GM18519 (cell line): Measurements from ENCODE around the gene SLAMF1.

ENCODE experiments used
- ATAC-seq: cut with Tn5 transposase; IDR thresholded peaks from one replicate; pipeline ENCODE4 v1.9.1; 2021; ENCODE audit warnings: mild to moderate bottlenecking, moderate library complexity; ENCODE audit not compliant: unreplicated experiment, low FRiP score

SLAMF1 gene

DNA sequence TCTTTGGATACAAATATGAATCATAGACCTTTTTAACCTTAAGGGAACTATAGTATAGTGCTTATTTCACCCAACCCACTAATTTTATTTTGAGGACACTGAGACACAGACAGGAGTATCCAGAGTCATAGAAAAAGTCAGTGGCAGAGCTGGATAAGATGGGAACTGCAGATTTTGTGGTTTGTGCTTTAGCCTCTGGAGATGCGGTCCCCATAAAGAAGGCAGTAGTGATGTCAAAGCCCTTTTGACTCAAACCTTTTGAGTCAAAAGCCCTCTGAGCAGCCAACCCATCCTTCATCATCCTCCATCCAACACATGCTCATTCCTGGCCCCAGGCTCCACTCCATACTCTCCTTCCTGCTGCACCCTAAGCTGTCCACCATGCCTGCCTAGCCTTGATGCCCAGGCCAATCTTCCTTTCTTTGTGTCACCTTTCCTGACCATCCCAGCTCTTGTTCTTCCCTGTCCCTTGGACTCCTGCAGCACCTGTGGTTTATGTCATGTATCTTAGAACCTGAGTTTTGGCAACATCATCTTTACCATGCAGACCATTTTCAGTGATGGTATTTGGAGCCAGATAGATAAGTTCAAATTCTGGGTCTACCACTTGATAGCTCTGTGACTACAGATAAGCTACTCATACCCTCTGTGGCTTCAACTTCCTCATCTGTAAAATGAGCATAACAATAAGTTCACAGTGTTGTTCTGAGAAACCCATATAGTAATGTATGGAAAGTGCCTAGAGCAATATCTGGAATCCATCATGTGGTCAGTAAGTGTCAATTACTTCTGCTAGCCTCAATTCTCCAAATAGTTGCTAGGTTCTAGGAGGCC lies 20.1 kb downstream of the SLAMF1 start:
- ATAC-seq, result peak; percentile 22

DNA sequence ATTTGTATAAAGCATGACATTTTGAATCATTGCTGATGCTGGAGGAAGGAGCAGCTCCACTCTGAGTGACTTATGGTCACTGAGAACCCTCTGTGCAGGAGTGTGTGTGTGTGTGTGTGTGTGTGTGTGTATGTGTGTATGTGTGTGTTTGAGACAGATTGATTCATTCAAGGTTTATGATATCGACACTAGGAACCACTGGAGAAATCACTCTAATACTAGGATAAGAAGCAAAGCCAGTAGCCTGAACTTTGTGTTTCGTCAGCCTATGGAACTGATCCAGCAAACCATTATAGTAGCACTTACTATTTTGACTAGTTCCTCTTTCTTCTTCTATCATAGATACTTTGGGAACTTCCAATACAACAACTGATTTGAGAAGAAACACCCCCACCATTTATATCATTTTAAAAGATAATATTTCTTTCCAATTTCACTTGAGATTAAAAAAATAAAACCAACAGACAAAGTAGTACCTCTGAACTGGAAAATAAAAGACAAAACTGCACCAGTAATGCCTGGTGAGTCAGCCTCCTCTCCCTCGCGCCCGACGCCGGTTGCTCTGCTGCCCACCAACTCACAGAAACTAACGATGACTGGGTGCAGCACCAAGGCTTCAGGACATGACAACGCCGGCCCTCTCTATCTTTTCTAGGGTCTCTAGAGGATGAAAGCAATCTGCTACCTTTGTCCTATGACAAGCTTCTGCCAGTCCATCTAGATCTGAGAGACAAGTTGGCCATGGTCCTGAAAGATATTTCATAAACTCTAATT lies 20.9 kb downstream of the SLAMF1 start:
- ATAC-seq, result no peak

DNA sequence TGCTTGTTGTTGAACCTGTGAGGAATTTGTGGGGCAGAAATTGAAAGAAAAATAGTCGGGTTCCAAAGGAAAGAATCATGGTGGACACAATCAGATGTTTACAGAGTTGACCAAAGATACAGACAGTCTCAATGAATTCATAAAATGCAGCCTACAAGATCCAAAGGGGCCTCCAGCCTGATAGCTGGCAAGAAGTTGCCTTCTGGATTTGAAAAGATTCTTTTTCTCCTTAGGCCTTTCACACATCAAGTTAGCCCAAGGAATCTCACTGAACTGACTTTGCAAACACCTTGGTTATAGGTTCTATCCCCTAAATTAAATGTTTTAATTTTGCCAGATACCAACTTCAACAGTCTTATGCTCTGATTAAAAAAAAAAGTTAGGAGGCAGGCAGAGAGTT lies 21.5 kb downstream of the SLAMF1 start:
- ATAC-seq, result no peak

DNA sequence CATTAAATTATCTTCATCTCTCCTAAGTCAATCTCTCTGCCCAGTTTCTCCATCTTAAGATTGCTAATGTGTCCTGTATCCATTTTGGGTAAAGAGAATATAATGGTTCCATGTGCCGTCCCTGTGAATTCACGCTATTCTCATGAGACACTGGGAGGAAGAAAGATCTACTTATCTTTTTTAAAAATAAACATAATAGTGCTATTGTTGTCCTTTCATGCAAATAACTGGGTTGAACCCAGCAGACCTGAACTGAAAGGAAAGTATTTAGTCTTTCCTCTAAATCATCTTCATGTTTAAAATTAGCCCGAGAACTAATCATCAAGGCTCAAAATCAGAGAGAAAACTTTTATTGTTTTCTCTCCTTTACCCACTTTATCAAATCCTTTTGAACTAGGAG lies 22.4 kb downstream of the SLAMF1 start:
- ATAC-seq, result no peak

DNA sequence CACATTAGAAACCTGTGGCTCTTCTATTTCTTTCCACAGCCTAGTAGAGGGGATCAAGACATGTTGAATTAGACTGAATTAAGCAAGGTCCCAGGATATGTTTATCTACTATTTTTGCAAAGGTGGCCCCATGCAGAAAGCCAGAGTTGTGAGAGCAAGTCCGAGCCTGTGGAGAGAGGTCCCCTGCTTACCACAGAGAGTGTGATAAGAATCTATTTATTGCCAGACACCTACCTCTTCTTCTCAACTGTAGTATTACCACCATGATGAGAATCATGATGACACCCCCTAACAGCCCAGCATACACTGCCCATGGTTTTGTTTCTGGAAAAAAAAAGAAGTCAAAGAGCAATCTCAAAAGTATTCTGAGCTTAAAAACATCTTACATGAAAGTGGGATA lies 23.0 kb downstream of the SLAMF1 start:
- ATAC-seq, result no peak

DNA sequence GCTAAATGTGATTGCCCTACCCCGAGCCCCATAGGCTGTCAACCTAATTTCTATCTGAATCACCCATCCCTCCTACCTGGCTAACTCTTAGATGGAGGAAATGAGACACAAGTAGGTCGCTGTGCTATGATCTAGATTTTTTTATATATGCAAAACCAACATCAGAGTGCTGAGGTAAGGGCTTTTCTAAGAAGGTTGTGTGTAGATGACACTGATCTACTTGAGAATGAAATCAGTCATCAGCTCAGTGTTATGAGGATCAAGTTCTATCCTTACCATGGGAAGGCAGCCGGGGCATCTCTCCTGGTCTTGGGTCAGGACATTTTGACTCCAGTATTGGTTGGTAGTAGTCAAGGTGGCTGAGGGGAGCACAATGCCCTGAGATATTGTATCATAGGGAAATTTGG lies 23.6 kb downstream of the SLAMF1 start:
- no peak for ATAC-seq

DNA sequence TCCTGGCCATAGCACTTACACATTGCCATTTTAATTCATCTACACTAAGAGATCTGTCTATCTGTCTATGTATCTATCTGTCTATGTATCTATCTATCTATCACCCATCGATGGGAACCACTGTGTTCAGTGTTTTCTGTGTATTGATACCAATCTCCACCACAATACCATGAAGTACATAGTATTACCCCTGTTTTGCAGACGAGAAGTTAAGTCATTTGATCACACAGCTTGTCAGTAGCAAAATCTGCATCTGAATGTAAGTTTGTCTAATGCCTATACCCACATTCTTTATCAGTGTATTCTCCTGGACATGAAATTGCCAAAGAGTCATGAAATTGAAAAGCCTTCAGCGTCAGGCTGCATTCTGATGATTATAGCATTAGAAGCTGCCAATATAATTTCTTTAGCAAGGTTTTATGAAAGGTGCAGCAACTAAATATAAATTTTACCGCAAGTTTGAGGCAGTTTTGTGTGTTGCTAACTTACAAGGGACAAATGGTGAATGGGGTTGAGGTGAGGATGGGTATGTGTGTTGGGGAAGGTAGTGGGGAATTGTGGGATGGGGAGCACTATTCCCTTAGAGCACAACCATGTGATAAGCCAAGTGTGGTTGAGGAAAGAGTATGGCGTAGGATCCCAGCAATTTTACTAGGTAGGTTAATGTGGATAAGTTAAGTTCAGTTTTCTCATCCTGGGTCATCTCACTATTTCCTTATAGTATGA lies 24.2 kb downstream of the SLAMF1 start:
- ATAC-seq, result no peak

DNA sequence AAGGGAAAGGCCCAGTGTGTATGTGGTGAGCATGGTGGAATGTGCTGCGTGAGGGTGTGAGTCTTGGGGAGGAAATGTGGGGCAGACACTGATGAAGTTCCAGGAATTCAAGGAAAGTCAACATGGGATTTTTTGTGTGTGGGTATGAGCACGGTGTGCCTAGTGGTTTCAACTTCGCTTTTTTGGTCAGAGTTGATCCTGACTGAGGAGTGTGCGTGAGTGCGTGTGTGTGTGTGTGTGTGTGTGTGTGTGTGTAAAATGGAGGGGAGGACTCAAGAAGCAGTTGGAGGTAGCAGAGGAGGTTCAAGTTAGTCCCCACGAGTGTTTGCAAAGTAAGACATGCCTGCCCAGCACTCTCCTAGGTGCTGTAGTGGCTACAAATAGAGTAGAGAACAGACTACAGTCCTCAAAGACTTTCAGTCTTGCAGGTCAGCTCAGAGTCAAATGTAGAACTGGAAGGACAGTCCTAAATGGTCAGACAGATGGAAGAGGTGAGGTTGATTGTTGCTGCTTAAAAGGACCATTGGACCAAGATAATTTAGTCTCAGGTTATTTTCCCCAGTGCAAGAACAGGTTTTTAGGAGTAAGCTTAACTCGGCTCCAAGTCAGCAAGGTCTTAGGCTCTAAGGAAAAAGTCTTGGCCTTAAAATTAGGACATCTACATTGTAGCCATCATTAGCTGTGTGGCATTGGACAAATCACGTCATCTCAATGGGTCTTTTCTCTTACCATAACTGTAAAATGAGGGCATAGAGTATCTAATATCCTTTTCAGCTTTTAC lies 25.0 kb downstream of the SLAMF1 start:
- ATAC-seq, result no peak

DNA sequence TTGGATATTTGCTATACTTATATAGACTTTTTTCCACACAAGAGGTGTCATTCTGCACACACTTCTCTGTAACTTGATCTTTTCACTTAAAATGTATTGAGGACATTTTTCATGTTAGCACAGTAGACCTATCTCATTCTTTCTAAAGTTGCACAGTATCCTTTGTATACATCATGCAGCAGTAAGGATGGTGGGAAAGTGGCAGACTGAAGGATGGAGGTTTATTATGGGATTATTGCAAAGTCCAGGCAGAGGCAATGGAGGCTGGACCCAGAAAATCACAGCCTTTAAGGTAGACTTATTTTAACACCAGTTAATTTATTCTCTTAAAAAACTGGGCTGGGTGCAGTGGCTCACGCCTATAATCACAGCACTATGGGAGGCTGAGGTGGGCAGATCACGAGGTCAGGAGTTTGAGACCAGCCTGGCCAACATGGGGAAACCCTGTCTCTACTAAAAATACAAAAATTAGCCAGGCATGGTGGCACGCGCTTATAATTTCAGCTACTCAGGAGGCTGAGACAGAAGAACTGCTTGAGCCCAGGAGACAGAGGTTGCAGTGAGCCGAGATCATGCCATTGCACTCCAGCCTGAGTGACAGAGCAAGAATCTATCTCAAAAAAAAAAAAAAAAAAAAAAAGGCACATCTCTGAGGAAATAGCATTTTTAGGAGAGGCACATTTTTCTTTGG lies 25.8 kb downstream of the SLAMF1 start:
- ATAC-seq, result no peak

DNA sequence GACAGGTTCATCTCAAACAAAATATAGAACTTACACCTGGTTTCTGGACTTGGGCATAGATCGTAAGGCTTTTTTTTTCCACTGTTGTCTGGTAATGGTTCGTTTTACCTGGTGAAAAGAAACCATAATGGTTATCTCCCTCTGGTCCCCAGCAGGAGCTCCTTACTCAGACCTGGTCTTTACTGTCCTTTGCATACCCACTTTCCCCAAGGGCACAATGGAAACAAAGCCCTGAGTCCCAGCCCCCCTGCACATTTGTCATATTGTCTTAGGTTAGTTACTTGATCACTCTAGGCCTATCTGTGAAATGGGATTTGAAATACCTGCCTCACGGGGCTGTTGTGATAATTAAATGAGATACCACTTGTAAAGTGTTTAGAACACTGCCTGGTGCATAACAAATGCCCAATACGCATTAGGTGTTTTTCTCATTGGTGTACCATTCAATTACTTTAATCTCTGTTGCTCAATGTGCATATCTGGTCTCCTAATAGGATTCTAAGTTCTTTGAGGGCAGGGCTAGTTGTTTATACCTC lies 27.0 kb downstream of the SLAMF1 start:
- no peak for ATAC-seq

DNA sequence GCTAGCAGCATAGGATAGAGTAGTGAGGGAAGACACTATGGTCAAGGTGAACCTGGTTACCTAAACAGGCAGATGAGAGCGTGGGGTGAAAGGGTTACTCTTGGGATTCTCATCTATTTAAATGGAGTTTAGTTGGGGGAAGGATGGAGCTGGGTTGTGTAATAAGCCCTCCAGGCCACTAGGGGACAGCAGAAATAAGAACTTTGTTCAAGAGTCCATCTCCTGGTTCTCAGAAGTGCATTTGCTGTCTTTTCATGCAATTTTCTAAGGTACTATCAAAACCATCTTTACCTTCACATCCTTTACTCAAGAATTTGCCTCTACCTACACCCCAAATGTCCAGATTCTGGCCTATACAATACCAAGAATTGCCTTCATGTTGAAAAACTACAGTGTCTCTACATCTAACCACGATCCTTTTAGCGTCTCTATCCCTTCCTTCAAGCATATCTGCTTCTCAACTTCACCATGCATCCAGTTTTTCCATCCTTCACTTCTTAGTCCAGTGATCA lies 28.0 kb downstream of the SLAMF1 start:
- no peak for ATAC-seq

DNA sequence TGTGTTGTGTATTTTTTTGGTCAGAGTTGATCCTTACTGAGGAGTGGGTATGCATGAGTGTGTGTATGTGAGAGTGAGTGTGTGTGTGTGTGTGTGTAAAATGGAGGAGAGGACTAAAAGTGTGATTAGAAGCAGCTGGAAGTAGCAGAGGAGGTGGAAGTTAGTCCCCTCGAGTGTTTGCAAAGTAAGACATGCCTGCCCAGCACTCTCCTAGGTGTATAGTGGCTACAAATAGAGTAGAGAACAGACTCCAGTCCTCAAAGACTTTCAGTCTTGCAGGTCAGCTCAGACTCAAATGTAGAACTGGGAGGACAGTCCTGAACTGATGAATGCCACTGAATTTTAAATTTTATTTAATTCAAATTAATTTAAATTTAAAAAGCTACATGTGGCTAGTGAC lies 28.5 kb downstream of the SLAMF1 start:
- ATAC-seq, result no peak

DNA sequence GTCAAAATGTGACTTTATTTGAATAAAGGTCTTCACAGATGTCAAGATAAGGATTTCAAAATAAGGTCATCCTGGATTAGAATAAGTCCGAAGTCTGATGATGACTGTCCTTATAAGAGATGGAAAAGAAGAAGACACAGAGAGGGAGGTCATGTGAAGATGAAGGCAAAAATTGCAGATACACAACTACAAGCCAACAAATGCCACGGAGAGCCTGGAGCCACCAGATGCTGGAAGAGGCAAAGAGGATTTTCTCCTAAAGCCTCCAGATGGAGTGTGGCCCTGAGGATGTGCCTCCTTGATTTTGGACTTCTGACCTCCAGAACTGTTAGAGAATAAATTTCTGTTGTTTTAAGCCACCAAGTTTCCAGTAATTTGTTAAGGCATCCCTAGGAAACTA lies 31.2 kb downstream of the SLAMF1 start:
- ATAC-seq, result no peak

DNA sequence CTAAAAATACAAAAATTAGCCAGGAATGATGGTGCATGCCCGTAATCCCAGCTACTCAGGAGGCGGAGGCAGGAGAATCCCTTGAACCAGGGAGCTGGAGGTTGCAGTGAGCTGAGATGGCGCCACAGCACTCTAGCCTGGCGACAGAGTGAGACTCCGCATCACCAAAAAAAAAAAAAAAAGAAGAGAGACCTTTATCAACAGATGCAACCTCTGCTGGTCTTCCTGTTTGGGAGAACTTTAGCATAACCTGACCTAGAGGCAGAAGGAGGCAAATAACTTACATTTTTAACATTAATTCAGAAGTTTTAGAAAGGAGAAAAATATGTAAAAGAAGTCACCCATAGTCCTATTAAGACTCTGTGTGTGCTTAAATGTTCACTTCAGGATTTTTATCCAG lies 32.4 kb downstream of the SLAMF1 start:
- no peak for ATAC-seq

DNA sequence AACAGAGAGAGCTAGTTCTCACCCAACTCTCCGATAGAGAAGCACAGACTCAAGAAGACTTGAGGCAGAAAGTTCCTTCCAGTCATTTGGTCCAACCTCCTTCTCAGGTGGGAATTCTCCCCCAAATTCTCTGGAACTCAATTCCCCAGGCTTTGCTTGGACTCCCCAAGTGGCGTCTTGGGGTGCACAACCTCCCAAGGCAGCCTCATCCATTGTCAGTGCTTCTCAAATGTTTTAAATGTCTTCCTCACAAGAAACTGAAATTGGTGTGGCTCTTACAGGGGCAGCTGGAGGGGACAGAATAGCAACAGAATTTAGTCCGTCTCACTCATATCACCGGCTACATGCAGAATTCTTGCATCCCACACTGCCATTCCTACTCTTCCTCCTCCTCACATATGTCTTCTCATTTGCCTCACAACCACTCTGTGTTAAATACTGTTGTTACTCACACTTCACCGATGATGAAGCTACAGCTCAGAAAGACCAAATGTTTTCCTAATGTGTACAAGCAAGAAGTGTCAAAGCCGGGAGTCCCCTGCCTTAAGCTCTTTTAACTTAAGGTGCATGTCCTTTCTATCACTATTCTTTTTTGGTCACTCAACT lies 34.1 kb downstream of the SLAMF1 start:
- ATAC-seq, result no peak

DNA sequence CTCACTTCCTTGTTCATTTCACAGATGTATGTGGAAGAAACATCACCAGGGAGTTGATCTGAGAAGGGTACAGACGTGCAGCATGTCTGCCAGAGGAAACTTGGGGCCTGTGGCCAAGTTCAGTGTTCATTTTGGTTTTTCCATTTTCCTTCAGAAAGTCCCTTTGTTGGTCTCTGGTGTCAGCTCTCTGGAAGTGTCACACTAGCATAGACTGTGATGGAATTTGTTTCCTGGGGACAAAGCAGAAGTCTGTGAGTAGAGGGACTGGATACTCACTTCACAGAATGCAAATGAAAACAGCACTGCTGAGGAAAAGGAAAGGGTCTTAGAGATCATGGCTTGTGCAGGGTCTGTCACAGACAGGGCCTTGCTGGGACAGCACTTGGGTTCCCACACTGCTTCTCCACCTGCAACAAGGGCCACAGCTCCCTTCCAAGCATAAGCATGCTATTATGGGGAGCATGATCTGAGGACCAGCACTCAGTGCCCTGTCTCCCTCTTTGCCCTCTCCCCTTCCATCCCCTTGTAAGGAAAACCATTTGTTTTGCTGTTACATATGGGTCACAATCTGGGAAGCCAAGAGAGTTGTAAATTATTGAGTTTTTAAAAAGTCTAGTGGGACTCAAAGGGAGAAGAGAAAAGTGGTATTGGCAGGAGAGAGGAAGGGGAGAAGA lies 36.1 kb downstream of the SLAMF1 start:
- ATAC-seq, result no peak

DNA sequence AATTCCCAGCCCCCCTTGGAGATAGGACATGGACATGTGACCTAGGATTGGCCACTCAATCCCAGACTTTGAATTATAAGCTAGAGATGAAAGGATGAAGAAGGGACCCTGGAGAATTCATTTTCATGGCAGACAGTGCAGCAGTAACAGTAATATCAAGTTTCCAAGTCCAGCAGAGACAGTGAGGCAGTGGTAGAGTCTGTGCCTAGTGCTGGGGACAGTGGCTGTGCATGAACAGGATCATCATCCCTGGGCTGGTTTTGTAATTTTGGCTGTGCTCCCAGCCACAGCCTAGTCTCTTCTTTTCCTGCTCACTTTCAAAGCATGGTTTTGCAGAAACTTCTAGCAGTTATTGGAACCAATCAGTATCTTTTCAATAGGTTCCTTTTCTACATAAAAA lies 37.9 kb downstream of the SLAMF1 start:
- ATAC-seq, result no peak

DNA sequence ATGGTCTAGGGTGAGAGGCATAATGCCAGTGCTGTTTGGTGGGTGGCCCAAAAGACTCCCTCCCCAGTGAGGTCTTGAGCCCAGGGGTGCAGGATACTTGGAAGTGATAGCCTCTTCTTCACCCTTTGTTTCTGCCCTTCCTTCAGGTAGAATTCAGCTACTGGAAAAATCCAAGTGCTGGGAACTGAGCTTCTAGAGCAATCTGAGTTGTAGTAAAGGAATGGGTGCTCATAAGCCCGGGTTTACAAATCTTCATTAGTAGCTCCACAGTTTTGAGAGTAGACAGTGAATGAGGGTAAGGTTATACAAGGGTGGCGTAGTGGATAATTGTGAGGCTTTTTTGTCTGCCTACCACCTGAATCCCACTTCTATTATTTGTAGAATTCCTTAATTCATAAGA lies 38.3 kb downstream of the SLAMF1 start:
- ATAC-seq, result no peak

DNA sequence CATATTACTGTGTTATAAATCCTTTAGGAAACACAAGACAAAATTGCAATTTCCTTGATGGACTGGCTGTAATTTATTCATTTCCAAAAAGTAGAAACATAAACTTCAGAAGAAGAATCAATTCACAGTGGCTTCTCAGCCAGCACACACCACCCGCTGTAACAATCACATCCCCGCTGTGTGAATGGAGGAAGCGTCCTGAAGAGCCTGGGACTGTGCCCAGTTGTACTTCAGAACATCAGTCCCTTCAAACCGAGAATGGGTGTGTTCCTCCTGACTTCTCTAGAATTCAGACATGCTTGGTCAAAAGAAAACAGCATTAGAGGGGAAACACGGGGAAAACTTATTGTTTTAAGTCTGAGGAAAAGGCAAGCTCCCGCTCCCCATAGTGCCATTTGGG lies 38.8 kb downstream of the SLAMF1 start:
- ATAC-seq, result no peak
